GM12873 (cell line): Measurements from ENCODE around the gene PHC2.

Experiments
- TF ChIP-seq, protein P1 (sequence below): IDR thresholded peaks from 2 replicates; pipeline ENCODE4 v1.5.1; 2012; ENCODE audit warnings: low read depth, mild to moderate bottlenecking, moderate library complexity, low read length, control low read depth; ENCODE audit not compliant: insufficient read depth; ENCODE audit errors: missing control alignments

Gene PHC2

GRCh38 chr1:33385251-33385650 lies 45.6 kb downstream of the PHC2 start:
- TF ChIP-seq, protein P1, sequence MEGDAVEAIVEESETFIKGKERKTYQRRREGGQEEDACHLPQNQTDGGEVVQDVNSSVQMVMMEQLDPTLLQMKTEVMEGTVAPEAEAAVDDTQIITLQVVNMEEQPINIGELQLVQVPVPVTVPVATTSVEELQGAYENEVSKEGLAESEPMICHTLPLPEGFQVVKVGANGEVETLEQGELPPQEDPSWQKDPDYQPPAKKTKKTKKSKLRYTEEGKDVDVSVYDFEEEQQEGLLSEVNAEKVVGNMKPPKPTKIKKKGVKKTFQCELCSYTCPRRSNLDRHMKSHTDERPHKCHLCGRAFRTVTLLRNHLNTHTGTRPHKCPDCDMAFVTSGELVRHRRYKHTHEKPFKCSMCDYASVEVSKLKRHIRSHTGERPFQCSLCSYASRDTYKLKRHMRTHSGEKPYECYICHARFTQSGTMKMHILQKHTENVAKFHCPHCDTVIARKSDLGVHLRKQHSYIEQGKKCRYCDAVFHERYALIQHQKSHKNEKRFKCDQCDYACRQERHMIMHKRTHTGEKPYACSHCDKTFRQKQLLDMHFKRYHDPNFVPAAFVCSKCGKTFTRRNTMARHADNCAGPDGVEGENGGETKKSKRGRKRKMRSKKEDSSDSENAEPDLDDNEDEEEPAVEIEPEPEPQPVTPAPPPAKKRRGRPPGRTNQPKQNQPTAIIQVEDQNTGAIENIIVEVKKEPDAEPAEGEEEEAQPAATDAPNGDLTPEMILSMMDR = no peak

GRCh38 chr1:33384040-33384812 lies 46.7 kb downstream of the PHC2 start:
- TF ChIP-seq, protein P1 = no peak

GRCh38 chr1:33383489-33383888 lies 47.4 kb downstream of the PHC2 start:
- TF ChIP-seq, protein P1 = no peak

GRCh38 chr1:33382661-33383415 lies 48.1 kb downstream of the PHC2 start:
- TF ChIP-seq, protein P1 = no peak

DNA sequence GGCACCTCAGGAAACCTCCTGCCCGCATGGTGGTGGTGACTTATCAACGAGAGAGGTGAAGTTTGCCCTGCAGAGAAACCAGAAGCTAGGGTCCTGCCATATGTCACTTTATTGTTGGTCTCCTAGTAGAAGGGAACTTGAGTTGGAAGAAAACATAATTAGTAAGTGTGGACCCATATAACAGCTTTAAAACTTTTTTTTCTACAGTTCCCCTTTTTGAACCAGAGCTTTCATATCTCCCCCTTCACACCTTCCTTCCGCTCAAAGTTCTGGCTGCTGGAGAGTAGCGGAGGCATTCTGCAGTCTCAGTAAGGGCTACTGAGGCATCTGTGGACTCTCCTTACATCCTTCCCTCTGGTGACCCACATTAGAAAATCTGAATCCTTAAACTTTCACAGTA lies 48.9 kb downstream of the PHC2 start:
- TF ChIP-seq, protein P1 = no peak

DNA sequence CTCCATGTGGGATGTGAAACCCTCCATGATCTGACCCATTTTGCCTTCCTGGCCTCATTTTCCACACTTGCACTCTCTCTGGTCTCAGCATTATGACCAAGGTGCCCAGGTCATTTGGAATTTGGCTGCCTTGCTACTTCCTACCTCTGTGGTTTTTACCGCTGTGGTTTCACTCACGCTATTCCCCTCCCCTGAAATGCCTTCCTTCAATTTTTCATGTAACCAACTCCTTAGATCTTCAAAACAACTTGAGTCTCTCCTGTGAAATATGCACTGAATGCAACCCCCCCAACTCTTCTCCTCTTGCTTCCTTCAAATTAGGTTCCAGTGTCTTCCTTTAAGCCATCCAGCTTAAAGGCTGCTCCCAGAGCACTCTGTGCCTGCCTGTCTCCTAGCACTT lies 50.1 kb downstream of the PHC2 start:
- TF ChIP-seq, protein P1 = no peak

GRCh38 chr1:33379631-33380354 lies 51.1 kb downstream of the PHC2 start:
- TF ChIP-seq, protein P1 = no peak
